CD4-positive, alpha-beta T cell treated with Interleukin-17A for 1 hour (primary cell): ENCODE data around the gene DRAM1.
A peak's percentile ranks its signal among the peaks of the same experiment; 100 is the strongest.
"Not testable (repeated sequence)": the region's sequence is repeated elsewhere in the genome, so short reads cannot be mapped to it uniquely, and the experiment has no call there.

ENCODE experiments used
- DNase-seq: peaks from one replicate; pipeline ENCODE4 v3.0.0-alpha.2; 2020

The DRAM1 gene

DNA sequence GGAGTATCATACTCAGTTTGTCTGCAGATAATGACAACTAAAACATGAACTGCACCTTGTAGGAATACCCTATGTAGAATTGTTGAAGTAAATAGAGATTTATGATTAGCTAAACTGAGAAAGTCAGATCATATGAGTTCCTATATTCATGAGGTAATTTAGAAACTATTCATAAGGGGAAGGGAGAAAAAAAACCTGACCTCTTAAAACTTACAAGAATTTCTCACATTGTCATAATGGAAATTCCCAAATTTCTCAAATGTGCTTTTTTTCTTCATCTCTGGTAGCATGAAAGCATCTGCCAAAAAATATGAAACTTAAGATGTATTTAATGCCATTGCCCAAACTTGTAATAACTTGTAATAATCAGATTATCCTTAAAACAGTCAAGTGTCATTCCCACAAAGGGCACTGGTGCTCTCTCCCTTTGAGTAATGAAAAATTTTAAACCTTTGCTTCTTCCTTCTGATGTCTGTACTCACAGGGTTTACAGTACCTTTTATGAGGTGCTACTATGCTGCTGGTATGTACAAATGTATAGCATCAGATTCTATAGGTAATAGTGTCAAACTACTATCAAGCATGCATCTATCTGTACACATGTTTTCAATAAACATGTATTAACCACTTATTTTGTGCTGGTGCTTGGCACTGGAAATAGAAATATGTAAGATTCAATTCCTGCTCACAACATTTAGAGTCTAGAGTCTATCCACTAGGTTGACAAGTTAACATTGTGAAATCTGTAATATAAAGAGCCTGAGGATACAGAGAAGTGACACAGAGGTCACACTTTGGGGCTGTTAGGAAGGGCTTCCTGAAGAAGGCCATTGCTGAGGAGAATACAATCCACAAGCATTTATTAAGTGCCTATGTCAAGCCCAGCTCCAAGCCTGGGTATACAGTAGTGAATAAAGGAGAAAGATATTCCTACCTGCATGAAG lies 17.4 kb upstream of the DRAM1 start:
- no peak for DNase-seq

DNA sequence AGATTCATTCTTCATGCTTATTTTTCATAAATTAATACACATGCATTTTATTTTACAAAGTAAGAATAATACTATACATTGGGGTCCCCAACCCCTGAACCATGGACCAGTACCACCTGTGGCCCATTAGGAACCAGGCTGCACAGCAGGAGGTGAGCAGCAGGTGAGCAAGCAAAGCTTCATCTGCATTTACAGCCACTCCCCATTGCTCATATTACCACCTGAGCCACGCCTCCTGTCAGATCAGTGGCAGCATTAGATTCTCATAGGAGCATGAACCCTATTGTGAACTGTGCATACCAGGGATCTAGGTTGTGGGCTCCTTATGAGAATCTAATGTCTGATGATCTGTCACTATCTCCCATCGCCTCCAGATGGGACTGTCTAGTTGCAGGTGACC lies 15.7 kb upstream of the DRAM1 start:
- DNase-seq: not testable (repeated sequence)

DNA sequence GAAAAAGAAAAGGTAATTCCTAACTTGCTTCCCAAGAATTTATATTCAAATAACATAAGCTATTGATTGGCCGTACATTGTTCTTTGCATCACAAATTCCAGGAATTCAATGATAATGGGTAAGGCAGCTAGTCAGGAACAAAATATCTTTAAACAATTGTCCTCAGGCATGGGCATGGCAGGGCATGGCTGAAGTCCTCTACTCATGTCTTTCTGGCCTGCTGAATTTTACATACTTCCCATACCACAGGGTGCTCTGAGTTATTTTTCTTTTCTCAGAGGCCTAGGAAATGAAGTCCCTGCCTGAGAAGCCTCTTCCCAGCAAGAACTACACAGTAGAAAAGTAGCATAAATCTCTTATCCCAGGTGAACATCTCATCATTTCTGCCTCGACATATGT lies 15.1 kb upstream of the DRAM1 start:
- DNase-seq: no peak

DNA sequence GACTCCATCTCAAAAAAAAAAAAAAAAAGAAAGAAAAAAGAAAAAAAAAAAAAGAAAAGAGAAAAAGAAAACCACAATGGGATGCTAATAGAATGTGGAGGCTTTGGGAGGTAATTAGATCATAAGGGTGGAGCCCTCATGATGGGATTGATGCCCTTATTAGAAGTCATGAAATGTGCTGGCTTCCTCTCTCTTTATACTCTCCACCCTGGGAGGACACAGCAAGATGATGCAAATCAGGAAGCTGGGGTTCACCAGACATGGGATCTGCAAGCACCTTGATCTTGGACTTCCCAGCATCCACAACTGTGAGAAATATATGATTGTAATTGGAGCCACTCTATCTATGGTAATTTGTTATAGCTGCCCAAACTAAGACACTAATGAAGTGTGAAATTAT lies 13.4 kb upstream of the DRAM1 start:
- DNase-seq: no peak

DNA sequence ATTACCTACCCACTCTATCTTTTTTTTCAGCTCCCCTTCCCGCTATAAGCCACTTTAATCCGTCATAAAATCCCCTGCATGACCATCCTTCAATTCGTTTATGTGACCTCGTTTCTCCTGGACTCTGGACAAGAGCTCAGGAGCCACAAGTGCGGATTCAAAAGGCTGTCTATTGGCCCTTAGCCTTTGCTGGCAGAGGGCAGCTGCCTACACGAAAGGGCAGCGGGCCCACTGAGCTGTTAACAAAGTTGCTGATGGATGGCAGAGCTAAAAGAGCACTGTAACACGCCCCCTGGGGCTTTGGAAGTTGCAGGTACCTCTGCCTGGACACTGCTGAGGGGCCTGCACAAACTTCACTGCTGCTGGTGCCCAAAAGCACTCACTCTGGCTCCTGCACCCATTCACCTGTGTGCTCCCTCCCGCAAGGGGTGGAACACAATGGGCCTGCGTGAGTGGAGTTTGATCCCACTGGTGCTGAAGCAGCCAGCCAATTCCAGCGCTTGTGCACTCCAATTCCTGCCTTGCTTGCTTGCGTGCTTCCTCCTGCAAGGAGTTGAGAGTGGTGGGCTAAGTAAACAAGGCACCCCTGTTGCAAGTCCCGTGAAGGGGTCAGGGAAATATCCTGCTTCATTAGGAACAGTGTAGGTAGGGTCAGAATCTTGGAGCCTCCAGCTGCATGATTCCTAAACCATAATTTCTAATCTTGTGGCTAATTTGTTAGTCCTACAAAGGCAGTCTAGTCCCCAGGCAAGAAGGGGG lies 10.6 kb upstream of the DRAM1 start:
- DNase-seq: no peak

DNA sequence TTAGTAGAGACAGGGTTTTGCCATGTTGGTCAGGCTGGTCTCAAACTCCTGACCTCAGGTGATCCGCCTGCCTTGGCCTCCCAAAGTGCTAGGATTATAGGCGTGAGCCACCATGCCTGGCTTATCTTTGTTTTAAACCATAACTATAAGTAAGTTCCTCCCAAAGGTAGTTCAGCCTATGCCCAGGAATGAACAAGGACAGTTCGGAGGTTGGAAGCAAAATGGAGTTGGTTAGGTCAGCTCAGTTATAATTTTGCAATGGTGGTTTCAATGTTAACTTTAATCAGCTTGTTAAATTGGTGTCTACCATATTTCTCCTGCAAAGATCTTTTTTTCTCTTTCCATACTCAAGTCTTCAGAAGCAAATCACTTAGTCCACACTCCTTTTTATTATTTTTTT lies 9.8 kb upstream of the DRAM1 start:
- DNase-seq: not testable (repeated sequence)

DNA sequence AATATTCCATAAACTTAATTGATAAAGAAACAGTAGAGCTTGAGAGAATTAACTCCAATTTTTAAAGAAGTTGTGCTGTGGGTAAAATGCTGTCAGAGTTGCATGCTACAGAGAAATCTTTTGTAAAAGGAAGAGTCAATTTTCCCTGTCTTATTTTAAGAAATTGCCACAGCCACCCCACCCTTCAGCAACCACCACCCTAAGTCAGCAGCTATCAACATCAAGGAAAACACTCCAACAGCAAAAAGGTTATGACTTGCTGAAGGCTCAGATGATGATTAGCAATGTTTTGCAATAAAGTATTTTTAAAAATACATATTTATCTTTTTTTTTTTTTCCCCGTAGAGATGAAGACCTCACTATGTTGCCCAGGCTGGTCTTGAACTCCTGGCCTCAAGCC lies 6.5 kb upstream of the DRAM1 start:
- no peak for DNase-seq

DNA sequence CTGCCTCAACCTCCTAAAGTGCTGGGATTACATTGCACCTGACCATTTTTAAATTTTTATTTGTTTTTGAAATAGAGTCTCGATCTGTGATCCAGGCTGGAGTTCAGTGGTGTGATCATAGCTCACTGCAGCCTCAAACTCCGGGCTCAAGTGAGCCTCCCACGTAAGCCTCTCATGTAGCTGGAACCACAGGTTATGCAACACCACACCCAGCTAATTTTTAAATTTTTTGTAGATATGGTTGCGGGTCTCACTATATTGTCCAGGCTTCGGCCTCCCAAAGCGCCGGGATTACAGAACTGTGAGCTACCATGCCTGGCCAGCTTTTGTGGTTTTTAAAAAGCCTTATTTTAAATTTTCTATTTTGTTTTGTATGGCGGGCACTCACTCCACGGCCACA lies 2.2 kb upstream of the DRAM1 start:
- no peak for DNase-seq

DNA sequence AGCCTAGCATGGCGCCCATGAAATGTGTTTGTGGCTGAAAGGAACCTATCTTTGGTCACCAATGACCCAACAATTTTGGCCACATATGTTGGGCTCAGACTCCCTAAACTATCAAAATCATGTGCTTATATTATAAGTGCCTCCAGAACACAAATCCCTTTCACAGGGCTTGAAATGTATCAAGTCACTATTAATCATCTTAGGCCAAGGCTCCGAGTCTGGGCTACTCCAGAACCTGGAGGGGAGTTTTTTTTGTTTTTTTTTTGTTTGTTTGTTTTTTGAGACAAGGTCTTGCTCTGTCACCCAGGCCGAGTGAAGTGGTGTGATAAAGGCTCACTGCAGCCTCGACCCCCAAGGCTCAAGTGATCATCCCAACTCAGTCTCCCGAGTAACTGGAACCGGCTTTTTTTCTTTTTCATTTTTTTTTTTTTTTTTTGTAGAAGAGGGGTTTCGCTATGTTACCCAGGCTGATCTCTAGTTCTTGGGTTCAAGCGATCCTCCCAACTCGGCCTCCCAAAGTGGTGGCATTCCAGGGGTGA lies 989 bp upstream of the DRAM1 start:
- DNase-seq: no peak

DNA sequence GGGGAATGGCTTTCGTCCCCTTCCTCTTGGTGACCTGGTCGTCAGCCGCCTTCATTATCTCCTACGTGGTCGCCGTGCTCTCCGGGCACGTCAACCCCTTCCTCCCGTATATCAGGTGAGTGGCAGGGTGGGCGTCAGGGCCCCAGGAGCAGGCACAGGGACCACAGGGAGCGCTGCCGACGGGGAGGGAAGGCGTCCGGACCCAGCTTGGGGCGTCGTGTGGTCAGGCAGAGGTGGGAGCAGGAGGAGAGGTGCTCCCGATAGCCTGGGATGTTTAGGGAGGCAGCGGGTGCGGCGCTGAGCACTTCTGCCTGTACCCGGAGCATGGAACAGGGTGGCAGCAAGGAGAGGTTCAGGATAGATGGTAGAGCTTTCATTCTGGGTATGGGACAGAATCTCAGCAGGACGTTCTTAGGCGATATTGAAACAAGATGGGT lies 444 bp downstream of the DRAM1 start:
- DNase-seq: no peak

DNA sequence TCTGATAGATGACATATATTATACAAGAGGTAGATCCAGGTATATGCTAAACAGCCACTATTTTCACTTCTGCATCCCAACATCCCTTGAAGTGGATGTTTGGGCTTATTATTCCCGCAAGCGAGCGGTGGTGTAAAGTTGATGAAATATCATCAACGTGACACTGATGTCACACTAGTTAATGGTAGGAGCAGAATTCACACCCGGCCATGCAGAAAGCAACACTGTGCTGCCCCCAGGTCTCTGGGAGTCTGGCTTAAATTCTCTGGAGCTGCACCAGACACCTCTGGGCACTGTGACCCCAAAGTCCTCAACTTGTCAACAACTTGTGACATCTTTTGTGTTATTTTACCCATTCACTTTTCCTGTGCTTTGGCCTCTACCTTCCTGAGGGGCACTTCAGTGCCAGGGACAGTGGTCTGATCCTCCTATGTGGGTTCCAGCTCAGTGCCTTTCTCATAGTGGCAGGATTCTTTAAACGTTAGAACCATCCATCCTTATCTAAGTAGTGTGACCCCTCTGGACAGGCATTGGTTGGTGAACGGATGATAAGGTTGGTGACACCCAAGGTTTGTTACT lies 952 bp downstream of the DRAM1 start:
- DNase-seq: peak; percentile 11

DNA sequence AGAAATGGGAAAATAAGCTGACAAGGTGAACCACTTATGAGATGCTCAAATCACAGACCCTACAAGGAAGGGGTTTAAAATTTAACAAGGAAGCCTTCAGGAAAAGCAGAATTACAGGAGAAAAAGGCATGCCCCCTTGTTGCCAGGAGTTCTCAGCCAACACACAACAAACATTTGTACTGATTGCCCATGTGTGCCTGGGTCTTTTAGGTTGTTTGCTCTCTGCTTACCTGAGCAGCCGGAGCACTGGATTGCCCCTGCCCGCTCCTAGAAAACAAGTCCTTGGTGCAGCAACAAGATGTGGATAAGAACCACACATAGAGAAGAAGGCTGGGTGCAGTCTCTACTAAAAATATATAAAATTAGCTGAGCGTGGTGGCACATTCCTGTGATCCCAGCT lies 3.4 kb downstream of the DRAM1 start:
- DNase-seq: no peak

DNA sequence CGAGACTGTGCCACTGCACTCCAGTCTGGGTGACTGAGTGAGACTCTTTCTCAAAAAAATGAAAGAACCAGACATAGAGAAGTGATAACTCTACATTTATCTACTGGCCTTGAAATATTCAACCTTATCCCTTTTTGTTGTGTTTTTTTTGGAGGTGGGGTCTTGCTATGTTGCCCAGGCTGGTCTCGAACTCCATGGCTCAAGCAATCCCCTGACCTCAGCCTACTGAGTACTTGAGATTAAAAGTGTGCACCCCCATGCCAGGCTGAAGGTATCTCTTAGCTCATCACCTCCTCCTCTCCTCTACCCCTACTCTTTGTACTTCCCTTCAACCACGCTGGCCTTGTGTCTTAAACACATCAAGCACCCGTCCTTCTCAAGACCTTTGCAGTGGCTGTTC lies 3.8 kb downstream of the DRAM1 start:
- DNase-seq: no peak

DNA sequence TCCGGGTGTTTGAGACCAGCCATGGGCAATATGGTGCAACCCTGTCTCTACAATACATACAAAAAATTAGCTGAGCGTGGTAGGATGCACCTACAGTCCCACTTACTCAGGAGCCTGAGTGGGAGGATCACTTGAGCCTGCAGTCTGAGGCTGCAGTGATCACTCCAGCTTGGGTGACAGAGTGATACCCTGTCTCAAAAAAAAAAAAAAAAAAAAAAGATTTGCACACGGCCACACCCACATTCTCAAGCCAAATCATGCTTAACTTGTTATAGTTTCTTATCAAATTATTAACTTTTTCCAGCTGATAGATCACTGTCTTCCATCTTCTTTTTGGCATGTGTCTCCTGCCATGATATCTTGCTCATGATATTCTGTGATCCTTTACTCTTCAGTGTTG lies 6.8 kb downstream of the DRAM1 start:
- DNase-seq: no peak

DNA sequence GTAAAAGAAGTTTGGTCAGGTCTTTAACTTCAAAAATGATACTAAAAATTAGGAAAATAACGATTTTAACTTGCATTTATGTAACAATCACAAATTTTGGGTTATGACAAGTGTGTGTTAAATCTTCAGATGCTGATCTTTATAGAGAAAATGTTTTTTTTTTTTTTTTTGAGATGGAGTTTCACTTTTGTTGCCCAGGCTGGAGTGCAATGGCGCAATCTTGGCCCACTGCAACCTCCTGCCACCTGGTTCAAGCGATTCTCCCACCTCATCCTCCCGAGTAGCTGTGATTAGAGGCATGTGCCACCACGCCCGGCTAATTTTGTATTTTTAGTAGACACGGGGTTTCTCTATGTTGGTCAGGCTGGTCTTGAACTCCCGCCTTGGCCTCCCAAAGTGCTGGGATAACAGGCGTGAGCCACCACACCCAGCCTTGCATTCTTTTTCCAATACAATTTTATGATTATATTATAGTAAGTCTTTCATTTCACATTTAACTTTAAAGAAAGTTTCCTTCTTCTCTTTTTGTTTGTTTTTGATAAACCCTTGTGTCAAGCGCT lies 7.5 kb downstream of the DRAM1 start:
- not testable (repeated sequence) for DNase-seq

DNA sequence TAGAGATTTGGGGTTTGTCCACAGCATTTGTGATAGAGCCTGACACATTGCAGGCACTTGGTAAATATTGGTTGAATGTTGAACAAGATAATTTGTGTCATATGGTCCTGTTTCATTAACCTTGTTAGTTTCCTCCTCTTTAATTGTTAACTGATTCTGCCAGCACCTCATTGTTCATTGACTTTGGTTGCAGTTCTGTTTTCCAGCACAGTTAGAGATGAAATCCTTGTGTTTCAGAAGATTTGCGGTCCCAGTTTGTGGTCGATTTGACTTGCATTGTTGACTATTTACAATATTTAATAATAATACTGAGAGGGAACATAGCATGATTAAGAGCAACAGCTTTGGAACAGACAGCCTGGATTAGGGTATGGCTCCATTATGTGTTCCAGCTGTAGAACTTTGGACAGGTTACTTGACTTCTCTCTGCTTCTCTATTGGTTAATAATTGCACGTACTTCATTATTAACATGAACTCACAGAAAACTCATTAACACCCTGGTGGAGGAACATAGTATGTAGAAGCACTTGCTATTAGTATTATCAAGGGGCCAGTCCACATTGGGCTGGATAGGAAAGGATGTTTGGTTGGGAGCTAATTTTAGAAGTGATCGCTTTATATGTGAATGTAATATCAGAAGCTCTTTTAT lies 8.7 kb downstream of the DRAM1 start:
- DNase-seq: no peak

DNA sequence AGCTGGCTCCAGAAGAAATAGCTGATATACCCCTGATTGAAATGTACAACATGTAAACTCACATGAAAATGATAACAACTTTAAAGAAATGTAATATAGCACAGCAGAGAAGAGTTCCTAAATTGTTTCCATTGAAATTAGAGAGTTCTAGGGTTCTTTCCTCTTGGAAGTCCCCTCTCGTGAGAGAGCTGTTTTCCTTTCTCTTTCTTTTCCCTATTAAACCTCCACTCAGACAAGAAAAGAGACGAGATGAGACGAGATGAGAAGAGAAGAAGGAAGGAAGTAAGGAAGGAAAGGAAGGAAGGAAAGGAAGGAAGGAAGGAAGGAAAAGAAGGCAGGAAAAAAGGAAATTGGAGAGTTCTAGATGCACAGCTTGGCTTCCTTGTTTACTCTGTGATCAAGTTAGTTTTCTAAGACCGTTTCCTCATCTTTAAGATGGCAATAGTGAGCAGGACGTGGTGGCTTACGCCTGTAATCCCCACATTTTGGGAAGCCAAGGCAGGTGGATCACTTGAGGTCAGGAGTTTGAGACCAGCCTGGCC lies 11.9 kb downstream of the DRAM1 start:
- no peak for DNase-seq

DNA sequence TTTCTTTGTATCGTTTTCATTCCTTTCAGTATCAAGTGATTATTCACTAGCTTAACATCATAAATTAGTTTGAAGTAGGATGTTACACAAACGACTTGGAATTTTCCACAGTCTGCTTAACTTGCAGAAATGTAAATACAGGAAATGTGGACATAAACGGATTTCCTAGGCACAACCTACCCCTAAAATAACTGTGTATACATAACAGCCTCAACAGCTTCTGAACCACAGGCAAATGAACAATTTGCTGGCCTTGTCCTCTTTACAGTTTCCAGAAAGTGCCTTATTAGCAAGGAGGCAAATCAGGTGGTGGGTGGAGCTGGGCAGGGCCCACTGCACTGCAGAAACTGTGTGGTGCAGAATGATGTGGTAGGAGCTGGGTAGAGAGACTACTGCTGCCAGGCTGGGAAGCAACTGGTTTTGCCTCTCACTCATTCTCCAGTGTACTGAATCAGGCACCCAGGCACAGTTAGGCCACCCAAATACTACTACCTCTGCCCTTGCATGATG lies 14.1 kb downstream of the DRAM1 start:
- DNase-seq: no peak

DNA sequence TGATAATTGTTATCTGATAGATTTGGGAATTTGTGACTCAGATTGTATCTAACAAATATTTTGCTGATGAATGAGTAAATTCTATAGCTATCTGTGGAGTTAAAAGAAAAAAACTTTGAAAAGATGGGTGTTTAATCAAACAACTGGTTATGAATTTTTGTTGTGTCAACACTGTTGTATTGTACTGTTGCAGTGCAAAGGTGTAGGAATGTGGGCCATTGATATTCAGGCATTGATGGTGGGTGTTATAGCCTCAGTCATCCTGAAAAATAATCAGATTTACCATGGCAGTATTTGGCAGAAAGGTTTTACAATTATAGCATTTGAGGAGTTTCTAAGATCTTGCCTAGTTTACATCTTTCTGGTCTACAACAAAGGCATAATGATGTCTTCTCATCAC lies 15.4 kb downstream of the DRAM1 start:
- DNase-seq: no peak

DNA sequence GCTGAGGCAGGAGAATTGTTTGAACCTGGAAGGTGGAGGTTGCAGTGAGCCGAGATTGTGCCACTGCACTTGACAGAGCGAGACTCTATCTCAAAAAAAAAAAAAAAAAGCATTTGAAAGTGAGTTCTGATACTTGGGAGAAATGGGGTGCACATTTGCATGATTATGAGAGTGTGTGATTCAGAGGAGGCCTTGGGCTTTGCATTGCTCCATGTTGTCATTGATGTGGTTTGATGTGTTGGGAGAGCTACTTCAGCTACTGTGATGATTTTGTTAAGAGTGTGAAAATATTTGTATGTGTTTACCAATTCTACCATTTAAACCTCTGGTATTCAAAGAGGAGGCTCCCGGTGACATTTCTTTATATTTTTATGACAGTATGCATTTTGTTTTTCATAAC lies 24.4 kb downstream of the DRAM1 start:
- no peak for DNase-seq

DNA sequence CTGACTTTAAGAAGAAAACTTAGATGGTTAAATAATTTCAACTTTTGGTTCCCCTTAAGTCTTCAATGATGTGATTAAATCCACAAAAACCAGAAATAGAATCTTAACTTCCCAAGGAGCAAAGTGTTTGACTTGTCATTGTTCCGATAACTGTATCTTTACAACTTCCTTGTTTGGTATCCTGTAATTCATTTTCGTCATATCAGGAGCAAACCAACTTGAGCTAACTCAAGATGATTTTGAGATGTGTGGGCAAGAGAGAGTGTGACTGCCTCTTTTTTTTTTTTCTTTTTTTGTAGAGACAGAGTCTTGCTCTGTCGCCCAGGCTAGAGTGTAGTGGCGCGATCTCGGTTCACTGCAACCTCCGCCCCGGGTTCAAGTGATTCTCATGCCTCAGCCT lies 25.3 kb downstream of the DRAM1 start:
- no peak for DNase-seq

DNA sequence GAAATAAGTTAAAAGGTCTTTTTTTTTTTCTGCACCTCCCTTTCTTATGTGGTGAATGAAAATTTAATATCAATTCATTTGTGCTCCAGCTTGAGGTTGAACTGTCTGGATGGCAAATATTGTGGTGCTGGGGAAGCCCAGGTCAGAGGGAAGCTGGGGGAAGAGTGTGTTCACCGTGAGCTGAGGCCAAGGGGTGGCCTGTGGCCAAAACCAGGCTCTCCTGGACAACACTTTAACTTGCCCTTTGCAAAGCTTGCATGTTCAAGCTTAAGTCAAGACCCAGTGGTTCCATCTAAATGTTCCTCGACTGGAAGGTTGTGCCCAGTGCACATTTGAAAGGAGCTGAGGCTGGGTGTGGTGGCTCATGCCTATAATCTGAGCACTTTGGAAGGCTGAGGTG lies 28.8 kb downstream of the DRAM1 start:
- no peak for DNase-seq
